B cell (primary cell): ENCODE measurements around the gene ARID4B.
"Not testable (repeated sequence)": the region's sequence is repeated elsewhere in the genome, so short reads cannot be mapped to it uniquely, and the experiment has no call there.

ENCODE experiments used
- CTCF ChIP-seq: fragments of 200-600 bp; IDR thresholded peaks from one replicate; pipeline ENCODE4 v1.8.0; 2022; ENCODE audit warnings: antibody characterized with exemption, mild to moderate bottlenecking
- EZH2 ChIP-seq: IDR thresholded peaks from 2 replicates; pipeline ENCODE4 v1.6.1; 2012; ENCODE audit warnings: borderline replicate concordance, low read depth, mild to moderate bottlenecking, moderate library complexity, low read length; ENCODE audit not compliant: insufficient read depth, poor library complexity, severe bottlenecking

DNA sequence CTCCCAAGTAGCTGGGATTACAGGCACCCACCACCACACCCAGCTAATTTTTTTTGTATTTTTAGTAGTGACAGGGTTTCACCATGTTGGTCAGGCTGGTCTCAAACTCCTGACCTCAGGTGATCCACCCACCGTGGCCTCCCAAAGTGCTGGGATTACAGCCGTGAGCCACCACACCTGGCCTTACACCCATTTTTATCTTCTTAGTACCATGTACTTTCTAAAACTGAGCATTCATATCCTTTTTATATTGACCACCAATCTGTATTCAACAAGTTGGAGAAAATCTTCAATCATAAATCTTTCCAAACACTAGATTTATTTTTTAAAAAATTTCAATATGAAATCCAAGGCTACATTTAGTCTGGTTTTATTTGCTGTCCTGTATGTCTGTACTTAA, 113.0 kb downstream of the ARID4B start:
- not testable (repeated sequence) for TF ChIP-seq CTCF, EZH2
